Measurements from ENCODE around the gene HDGFL2.
"Not testable (repeated sequence)": the region's sequence is repeated elsewhere in the genome, so short reads cannot be mapped to it uniquely, and the experiment has no call there.

HDGFL2 gene

GRCh38 chr19:4536798-4537197 is 64.7 kb downstream of the HDGFL2 start:
- no peak for DNase-seq (ENCODE audit: low read depth)

- DNase-seq (ENCODE audit: low read depth) = no peak
These were observed 66.0 kb downstream of the HDGFL2 start for GRCh38 chr19:4537953-4538600.

- DNase-seq (ENCODE audit: low read depth) = no peak
These were observed 66.5 kb downstream of the HDGFL2 start for GRCh38 chr19:4538601-4538954.

DNA sequence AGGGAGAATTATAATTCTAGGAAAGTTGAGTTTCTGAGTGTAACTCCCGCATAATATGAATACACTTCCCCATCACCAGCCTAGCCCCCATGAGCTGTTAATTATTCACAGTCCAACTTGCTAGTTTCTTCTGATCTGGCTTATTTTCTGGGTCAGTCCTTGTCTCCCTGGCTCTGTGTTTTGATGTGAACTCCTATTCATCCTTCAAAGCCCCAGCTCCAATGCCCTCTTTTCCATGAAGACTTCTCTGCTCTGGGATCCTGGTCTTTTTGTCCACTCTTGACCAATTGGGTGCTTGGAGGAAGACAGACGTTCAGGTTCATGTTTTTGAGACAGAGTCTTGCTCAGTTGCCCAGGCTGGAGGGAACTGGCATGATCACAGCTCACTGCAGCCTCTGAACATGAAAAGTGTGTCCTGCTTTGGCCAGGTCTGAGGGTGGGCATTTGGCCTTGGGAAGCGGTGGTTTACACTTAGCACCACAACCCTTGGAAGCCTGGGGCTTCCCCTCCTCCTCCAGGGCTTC is 67.1 kb downstream of the HDGFL2 start:
- no peak for DNase-seq (ENCODE audit: low read depth)

GRCh38 chr19:4539693-4540581 is 67.8 kb downstream of the HDGFL2 start, which contains the start of gene LRG1:
Gene LRG1, minus strand, starts transcription at chr19:4540036. Its CDS starts 23 bp downstream, at chr19:4540013.
- DNase-seq (ENCODE audit: low read depth) = no peak

- DNase-seq (ENCODE audit: low read depth) = no peak
These were observed 69.2 kb downstream of the HDGFL2 start for GRCh38 chr19:4541114-4541805.

DNA sequence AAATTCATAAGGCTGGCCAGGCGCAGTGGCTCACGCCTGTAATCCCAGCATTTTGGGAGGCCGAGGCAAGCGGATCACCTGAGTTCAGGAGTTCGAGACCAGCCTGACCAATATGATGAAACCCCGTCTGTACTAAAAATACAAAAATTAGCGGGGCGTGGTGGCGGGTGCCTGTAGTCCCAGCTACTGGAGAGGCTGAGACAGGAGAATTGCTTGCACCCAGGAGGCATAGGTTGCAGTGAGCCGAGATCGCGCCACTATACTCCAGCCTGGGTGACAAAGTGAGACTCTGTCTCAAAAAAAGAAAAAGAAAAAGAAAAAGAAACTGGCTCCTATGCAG is 69.7 kb downstream of the HDGFL2 start:
- DNase-seq (ENCODE audit: low read depth) = not testable (repeated sequence)

DNA sequence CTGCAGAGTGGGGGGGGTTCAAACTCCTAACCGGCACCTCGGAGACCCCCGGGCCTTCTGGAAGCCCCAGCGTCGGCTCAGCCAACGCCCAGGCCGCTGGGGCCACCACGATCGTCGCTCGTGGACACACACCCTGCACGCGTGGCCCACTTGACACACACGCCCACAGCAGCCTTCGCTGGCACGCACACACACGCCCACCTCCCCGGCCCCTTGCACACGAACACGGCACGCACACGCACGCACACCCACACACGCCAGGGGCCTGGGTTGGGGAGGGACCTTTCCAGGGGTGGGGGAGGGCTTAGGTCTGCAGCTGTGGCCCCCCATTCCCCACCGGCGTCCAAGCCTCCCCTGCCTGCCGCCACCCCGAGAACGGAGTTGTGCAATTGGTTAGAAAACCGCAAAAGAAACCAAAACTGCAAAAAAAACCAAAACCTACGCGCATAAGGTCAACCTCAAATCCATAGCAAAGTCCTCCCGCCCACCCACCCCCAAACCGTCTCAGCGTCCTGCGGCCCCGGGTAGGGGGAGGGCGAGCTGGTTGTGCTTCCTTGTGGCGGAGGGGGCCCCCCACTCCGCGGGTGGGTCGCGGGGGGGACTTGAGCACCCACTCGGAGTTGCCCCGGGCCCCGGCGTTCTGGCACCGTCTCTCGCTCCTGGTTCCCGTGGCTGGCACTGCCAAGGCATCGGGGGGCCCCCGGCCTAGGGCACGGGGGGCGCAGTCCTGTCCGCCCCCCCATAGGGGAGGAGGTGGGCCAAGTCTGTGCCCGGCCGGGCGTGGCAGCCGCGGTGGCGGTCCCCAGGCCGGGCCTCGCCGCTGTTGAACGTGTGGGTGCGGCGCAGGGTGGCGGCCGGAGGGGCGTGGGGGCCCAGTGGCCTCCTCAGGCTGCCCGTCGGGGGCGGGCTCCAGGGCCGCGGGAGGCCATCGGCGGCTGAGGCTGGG is 71.1 kb downstream of the HDGFL2 start:
- DNase-seq (ENCODE audit: low read depth) = no peak

DNA sequence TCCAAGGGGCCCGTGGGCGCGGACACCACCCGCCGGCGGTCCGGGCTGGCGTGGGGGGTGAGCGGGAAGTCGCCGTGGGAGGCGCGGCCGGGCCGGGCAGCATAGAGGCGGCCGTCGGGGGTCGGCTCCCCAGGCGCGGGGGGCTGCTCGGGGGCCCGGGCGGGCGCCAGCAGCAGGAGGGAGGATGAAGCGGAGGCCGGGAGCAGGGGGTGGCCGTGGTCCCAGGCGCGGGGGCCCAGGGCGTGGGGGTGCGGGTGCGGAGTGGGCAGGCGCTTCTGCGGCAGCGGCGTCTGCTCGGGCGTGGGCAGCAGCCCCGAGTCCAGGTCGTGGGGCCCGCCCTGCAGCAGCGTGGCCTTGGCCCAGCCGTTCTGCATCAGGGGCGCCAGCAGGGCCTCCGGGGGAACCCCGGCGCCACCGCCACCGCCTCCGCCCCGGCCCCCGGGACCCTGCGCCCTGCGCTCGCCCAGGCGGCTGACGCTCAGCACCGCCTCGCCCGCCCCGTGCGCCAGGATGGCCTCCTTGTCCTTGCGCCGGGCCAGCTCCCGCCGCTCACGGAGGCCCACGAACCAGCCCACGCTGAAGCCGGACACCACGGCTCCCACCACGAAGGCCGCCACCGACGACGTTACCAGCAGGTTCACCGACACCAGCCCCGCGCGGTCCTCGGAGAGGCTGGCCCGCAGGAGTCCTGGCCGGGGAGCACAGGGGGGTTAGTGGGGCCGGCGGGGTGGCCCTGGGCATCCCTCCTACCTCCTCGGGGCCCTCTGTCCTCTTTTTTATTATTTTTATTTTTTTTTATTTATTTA is 71.9 kb downstream of the HDGFL2 start:
- DNase-seq (ENCODE audit: low read depth) = no peak

- no peak for DNase-seq (ENCODE audit: low read depth)
These were observed 75.5 kb downstream of the HDGFL2 start for GRCh38 chr19:4547303-4548237.

- DNase-seq (ENCODE audit: low read depth) = no peak
These were observed 76.1 kb downstream of the HDGFL2 start for GRCh38 chr19:4548238-4548584.

DNA sequence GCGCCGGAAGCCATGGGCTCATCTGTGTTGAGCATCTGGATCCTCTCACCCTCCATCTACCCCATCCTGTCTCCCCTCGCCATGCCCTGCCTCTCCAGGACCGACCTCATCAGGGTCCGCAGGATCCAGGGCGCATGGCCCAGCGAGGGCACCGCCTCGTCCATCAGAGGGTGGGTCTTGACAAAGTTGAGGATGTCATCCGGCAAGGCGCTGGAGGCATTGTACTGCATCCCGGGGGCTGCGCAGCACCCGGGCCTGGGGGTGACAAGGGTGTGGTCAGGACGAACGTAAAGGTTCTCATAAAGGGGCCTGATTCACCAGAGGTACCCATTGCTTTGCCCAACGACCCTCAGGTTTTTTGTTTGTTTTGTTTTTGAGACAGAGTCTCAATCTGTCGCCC is 77.9 kb downstream of the HDGFL2 start:
- no peak for DNase-seq (ENCODE audit: low read depth)

DNA sequence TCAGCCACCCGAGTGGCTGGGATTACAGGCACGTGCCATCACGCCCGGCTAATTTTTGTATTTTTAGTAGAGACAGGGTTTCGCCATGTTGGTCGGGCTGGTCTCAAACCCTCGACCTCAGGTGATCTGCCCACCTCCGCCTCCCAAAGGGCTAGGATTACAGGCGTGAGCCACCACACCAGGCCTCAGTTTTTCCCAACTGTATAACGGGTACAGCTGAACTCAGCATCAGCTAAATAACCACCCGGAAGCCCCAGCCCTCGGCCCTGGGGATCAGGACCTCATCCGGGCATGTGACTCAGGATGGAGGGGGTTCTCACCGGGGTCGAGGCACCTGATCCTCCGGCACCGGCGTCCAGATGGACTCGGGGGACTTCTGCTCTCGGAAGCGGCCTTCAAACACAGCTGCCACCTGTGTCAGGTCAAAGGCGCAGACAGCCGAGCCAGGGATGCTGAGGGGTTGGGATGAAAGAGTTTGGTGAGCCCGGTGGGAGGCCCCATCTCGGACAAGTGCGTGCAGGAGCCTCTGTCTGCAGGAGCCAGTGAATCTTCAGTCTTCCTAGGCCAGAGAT is 78.5 kb downstream of the HDGFL2 start:
- no peak for DNase-seq (ENCODE audit: low read depth)
